HS-27A (cell line): ENCODE measurements around the gene TXNDC17.
"Not testable (repeated sequence)": the region's sequence is repeated elsewhere in the genome, so short reads cannot be mapped to it uniquely, and the experiment has no call there.

Experiments
- DNase-seq: peaks from one replicate; pipeline ENCODE4 v3.0.0-alpha.2; 2012; ENCODE audit warnings: low read depth, missing footprints

The TXNDC17 gene

GRCh38 chr17:6637458-6637840 lies 3.4 kb upstream of the TXNDC17 start:
- DNase-seq = no peak

- no peak for DNase-seq
These were observed 2.6 kb upstream of the TXNDC17 start for GRCh38 chr17:6638046-6638908.

- DNase-seq = no peak
These were observed 1.8 kb upstream of the TXNDC17 start for GRCh38 chr17:6639014-6639585.

GRCh38 chr17:6639586-6640535 lies 999 bp upstream of the TXNDC17 start:
- DNase-seq = no peak

DNA sequence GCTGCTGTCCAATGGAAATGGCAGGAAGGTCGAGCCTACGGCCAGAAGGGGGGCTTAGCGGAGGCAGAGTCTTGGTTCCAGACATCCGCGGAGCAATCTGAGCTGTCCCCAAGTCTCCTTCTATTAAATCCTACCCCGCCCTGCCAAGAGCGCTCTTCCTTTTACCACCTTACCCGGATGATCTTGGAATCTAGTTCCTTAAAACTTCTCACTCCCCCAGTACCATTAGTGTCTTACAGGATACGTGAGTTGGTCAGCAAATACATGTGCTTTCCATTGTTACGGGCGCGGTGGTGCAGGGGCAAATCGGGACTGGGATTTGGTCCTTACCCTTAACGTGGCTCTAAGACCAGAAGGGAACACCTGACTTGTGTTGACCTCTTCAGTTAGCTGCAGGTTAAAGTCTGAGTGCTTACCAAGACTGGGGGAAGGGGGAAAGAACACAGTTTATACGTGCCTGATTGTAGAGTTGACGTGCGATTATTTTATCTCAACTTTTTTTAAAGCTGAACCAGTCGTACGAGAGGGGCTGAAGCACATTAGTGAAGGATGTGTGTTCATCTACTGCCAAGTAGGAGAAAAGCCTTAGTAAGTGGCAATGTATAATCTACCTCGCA lies 495 bp downstream of the TXNDC17 start:
- DNase-seq = no peak

- DNase-seq = no peak
These were observed 1.7 kb downstream of the TXNDC17 start for GRCh38 chr17:6642592-6642991.

DNA sequence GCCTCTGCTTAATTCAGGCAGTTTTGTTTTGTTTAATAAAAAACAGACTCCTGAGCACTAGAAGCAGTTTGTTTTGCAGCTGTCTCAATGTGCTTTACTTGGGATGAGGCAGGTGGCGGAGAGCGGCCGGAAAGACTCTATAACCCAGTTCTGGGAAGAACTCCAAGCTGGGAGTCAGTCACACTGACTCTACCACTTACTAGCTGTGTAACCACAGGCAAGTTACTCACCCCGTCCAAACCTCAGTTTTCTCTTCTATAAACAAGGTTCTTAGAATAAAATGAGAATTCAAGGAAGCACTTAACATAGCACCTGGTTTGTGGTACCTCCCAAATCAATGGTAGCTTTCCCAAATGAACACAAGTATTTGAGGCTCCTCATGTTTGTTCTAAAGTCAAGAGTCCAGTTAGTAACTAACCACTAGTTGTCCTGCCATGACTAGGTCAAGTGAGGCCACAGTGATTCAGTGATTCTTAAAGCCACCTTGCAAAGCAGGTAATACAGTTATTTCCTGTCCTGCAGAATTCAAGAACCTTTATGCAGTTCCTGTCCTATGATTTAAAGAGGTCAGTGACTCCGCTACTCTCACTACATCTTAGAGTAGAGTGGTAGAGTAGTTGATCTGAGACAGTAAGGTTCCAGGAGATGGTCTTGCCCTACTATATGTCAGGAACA lies 2.7 kb downstream of the TXNDC17 start:
- no peak for DNase-seq

DNA sequence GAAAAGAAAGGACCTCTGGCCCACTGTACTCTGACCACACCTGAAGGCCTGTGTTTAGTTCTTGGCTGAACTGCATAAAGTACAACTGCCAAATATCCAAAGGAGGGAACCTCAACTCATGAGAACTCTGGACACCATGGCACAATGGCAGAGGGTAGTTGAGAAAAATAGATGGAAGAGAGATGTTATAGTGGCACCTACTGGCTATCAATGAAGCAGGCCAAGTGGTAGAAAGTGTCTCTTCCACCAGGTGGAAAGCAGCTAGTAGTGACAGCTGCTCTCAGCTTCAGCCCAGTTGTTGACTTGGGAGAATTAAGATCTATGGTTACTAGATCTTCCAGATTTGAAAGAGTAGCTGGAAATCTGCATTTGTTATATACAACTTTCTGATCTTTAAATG lies 7.3 kb downstream of the TXNDC17 start:
- DNase-seq = no peak

- peak; percentile 72 for DNase-seq
These were observed 10.6 kb downstream of the TXNDC17 start, which contains the start of the genes C17orf100 and MED31 for GRCh38 chr17:6651354-6651918. Gene C17orf100 (plus strand): TSS chr17:6651762. CDS start chr17:6651914, 152 bp downstream. Gene MED31 (minus strand): TSS chr17:6651605. CDS start chr17:6651528, 77 bp downstream.

GRCh38 chr17:6651919-6652452 lies 11.1 kb downstream of the TXNDC17 start:
- DNase-seq = no peak

- no peak for DNase-seq
These were observed 14.2 kb downstream of the TXNDC17 start for GRCh38 chr17:6654841-6655731.

DNA sequence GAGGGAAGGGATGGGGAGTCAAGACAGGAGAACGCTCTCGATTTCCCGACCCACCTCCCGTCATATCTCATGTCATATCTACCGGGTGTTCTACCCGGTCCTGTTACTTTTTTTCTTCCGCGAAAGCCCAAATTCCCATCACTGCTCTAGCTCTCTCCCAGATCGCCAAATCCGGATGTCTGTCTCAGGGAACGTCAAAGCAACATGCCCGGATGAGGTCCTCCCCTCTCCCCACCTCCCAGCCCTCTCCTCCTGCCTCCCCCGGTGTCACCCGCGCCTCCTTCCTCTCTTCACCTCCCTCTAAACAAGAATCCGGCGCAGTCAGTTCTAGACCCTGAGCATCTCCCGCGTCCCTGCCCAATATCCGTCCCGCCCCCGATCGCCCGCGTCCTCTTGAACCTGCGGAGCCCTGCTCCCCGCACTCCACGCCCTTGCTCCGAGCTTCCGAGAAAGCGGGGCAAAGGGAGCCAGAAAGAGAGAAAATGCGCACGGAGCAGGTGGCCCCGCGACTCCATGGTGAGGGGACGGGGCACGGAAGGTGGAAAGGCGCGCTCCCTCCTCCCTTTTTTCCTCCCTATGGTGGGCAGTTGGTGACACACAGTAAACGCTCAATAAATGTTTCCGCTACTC lies 15.0 kb downstream of the TXNDC17 start:
- DNase-seq = not testable (repeated sequence)

DNA sequence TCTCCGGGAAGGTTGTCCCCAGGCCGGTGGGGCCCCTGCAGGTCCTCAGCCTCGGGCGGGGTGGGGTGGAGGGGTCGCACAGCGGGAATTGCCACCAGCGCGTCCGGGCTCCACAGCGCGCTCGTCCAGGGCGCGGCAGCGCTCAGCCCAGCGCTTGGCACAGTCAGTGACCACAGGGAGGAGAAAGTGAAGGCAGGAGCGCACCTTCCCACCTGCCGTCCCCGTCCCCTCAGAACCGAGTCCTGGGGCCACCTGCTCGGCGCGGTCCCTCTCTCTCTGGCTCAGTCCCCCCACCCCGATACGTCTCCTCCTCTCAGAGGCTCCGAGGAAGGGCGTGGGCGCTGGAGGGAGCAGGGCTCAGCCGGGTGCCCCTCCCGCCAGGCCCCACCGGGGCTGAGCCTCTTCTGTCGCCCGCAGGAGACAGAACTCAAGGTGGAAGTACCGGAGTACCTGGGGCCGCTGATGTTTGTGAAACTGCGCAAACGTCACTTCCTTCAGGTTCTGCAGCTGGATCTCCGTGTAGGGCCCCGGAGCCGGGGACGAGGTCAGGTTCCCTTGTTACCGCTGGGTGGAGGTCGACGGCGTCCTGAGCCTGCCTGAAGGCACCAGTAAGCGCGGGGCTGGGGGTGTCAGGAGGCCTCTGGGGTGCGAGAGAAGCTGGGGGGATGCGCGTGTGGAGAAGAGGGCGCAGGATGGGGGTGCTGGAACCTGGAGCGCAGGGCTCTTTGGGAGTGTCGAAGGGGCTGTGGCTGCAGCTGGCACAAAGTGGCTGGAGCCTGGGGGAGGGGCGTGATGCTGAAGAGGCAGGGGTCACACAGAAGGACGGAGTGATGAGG lies 16.2 kb downstream of the TXNDC17 start:
- DNase-seq = not testable (repeated sequence)

DNA sequence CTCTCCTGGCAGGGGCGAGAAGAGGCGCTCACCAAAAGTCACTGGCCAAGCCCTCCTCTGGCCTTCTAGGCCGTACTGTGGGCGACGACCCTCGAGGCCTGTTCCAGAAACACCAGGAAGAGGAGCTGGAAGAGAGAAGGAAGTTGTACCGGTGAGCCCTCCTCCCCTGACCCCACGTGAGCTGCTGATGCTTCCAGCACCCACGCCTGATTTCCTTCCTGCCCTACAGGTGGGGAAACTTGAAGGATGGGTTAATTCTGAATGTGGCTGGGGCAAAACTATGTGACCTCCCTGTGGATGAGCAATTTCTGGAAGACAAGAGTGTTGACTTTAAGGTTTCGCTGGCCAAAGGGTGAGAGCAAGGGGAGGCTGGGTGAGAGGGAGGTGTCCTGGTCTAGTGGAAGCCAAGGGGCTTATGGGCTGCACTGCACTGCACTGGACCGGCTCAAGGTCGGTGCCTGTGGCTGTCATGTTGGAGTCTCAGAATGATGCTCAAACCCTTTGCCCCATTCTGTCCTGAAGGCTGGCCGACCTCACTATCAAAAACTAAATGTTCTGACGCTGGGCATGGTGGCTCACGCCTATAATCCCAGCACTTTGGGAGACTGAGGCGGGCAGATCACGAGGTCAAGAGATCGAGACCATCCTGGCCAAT lies 16.9 kb downstream of the TXNDC17 start:
- DNase-seq = no peak

DNA sequence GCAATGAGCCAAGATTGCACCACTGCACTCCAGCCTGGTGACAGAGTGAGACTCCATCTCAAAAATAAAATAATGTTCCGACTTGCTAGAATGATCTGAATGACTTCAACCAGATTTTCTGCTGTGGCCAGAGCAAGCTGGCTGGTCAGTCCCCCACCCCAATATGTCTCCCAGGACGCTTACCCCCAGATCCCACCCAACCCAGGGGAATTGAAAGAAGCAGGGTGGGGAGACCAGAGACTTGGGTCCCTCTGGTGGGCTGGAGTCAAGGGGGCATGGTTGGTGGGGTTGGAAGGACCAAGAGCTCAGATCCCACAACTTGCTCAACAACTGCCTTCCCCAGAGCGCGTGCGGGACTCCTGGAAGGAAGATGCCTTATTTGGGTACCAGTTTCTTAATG lies 17.6 kb downstream of the TXNDC17 start:
- DNase-seq = not testable (repeated sequence)

GRCh38 chr17:6660101-6660500 lies 19.2 kb downstream of the TXNDC17 start:
- no peak for DNase-seq

DNA sequence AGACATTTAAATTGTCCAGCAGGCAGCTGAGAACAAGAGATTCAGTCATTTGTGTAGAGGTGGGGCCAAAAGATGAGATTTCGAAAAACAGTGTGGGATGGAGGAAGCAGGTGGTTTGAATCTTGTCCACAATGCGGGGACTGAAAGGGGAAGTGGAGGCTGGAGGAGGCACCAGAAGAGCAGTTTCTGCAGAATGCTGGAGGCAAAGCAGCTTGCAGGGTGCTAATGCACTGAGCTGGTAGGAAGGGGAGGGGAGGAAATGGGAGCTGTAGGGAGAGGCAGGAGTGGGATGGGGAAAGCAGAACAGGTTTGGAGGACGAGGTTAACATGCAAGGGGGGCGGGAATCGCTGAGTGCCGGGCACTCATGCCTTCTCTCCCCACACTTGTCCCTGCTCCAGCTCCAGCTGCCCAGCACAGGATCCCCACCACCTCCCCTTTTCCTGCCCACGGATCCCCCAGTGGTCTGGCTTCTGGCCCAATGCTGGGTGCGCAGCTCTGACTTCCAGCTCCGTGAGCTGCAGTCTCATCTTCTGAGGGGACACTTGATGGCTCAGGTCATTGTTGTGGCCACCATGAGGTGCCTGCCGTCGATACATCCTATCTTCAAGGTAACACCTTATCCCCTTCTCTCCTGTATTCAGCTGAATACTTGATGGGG lies 20.1 kb downstream of the TXNDC17 start:
- DNase-seq = no peak
